GM12865 (cell line): Measurements from ENCODE around the gene ADH1A.

ENCODE experiments used
- DNase-seq: peaks from one replicate; pipeline ENCODE4 v3.0.0; 2010; ENCODE audit warnings: low read depth
- H3K4me3 ChIP-seq: 2 replicates; pipeline ENCODE4 v1.5.1; 2011; ENCODE audit warnings: mild to moderate bottlenecking, low read depth, low read length, control low read depth
- CTCF ChIP-seq: IDR thresholded peaks from 2 replicates; pipeline ENCODE4 v1.5.1; 2011; ENCODE audit warnings: low read length, control low read depth, low read depth, inconsistent platforms; ENCODE audit not compliant: insufficient read depth; ENCODE audit errors: missing control alignments

The ADH1A gene

GRCh38 chr4:99293357-99293756 is 2.6 kb upstream of the ADH1A start:
- no peak overlapping the region for H3K4me3 ChIP-seq
- TF ChIP-seq CTCF: no peak
- DNase-seq: no peak

GRCh38 chr4:99285387-99285786 is 5.4 kb downstream of the ADH1A start:
- DNase-seq: no peak
- H3K4me3 ChIP-seq: no peak overlapping the region
- TF ChIP-seq CTCF: no peak

- no peak overlapping the region for H3K4me3 ChIP-seq
- DNase-seq: no peak
- TF ChIP-seq CTCF: no peak
Observed at GRCh38 chr4:99282731-99283130, 8.1 kb downstream of the ADH1A start.

GRCh38 chr4:99281261-99281660 is 9.5 kb downstream of the ADH1A start:
- no peak overlapping the region for H3K4me3 ChIP-seq
- TF ChIP-seq CTCF: no peak
- no peak for DNase-seq

GRCh38 chr4:99276417-99276816 is 14.4 kb downstream of the ADH1A start:
- H3K4me3 ChIP-seq: no peak overlapping the region
- TF ChIP-seq CTCF: no peak
- DNase-seq: no peak

- TF ChIP-seq CTCF: no peak
- H3K4me3 ChIP-seq: no peak overlapping the region
- no peak for DNase-seq
Observed at GRCh38 chr4:99275885-99276284, 14.9 kb downstream of the ADH1A start.

- no peak overlapping the region for H3K4me3 ChIP-seq
- TF ChIP-seq CTCF: no peak
- no peak for DNase-seq
Observed at GRCh38 chr4:99275050-99275449, 15.7 kb downstream of the ADH1A start.
